GM12801 (cell line): ENCODE measurements around the gene PAF1.

ENCODE experiments used
- TF ChIP-seq, protein P1 (sequence below): IDR thresholded peaks from one replicate; pipeline ENCODE4 v1.5.1; 2011; ENCODE audit warnings: control low read depth; ENCODE audit not compliant: insufficient read length; ENCODE audit errors: extremely low read depth

PAF1 gene

DNA sequence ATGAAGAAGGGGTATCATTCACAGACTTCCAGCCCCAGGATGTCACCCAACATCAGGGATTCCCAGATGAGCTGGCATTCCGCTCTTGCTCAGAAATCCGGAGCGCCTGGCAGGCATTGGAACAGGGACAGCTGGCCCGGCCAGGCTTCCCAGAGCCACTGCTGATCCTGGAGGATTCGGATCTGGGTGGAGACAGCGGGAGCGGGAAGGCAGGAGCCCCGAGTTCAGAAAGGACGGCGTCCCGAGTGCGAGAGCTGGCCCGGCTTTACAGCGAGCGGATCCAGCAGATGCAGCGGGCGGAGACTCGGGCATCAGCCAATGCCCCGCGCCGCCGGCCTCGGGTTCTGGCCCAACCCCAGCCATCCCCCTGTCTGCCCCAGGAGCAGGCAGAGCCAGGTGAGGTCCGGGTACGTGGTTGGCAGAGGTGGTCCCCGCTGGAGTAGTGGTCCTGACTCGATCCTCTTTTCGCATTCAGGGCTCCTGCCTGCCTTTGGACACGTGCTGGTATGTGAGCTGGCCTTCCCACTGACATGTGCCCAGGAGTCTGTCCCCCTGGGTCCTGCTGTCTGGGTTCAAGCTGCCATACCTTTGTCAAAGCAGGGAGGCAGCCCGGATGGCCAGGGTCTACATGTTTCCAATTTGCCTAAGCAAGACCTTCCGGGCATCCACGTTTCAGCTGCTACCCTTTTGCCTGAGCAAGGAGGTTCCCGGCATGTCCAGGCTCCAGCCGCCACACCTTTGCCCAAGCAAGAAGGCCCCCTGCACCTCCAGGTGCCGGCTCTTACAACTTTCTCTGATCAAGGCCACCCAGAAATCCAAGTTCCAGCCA lies 32.6 kb upstream of the PAF1 start:
- TF ChIP-seq, protein P1, sequence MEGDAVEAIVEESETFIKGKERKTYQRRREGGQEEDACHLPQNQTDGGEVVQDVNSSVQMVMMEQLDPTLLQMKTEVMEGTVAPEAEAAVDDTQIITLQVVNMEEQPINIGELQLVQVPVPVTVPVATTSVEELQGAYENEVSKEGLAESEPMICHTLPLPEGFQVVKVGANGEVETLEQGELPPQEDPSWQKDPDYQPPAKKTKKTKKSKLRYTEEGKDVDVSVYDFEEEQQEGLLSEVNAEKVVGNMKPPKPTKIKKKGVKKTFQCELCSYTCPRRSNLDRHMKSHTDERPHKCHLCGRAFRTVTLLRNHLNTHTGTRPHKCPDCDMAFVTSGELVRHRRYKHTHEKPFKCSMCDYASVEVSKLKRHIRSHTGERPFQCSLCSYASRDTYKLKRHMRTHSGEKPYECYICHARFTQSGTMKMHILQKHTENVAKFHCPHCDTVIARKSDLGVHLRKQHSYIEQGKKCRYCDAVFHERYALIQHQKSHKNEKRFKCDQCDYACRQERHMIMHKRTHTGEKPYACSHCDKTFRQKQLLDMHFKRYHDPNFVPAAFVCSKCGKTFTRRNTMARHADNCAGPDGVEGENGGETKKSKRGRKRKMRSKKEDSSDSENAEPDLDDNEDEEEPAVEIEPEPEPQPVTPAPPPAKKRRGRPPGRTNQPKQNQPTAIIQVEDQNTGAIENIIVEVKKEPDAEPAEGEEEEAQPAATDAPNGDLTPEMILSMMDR: no peak

DNA sequence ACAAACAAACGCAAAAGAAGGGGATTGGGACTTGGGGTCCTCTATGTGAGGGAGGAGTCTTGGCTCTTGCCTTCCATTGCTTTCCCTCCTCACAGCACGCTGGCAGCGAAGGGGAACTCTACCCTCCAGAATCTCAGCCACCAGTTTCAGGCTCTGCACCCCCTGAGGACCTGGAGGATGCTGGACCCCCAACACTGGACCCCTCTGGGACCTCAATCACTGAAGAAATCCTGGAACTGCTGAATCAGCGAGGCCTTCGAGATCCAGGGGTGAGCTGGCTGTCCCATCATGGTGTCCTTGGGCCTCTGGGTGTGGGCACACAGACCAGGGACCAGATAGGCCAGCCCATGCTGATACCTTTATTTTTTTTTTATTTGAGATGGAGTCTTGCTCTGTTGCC lies 31.1 kb upstream of the PAF1 start:
- TF ChIP-seq, protein P1: no peak

DNA sequence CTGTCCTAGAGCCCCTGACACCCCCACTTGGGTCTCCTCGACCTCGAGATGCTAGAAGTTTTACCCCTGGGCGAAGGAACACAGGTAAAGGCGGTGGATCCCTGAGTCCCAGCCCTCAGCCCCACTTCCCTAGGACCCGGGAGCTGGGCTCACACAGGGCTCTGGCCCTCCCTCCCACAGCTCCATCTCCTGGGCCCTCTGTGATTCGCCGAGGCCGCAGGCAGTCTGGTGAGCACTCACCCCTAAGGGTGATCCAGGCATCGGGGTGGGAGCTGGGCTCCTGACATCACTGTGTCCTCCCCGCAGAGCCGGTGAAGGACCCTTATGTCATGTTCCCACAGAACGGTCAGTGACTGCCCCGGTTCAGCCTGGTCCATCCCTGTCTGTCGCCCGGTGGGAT lies 29.9 kb upstream of the PAF1 start:
- TF ChIP-seq, protein P1: no peak

DNA sequence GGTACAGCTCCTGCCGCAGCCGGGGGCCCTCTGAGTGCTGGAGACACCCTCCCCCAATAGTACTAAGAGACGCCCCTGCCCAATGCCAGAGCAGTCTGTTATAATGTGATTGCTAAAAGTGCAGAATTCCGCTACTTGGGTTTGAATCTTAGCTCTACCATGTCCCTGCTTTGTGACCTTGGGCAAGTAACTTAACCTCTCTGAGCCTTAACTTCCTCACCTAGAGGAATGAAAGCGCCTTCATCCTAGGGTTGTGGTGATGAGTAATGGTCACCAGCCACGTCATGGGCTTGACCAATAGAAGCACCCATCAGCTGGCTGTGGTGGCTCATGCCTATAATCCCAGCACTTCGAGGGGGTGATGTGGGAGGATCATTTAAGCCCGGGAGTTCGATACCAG lies 28.1 kb upstream of the PAF1 start:
- TF ChIP-seq, protein P1: no peak

DNA sequence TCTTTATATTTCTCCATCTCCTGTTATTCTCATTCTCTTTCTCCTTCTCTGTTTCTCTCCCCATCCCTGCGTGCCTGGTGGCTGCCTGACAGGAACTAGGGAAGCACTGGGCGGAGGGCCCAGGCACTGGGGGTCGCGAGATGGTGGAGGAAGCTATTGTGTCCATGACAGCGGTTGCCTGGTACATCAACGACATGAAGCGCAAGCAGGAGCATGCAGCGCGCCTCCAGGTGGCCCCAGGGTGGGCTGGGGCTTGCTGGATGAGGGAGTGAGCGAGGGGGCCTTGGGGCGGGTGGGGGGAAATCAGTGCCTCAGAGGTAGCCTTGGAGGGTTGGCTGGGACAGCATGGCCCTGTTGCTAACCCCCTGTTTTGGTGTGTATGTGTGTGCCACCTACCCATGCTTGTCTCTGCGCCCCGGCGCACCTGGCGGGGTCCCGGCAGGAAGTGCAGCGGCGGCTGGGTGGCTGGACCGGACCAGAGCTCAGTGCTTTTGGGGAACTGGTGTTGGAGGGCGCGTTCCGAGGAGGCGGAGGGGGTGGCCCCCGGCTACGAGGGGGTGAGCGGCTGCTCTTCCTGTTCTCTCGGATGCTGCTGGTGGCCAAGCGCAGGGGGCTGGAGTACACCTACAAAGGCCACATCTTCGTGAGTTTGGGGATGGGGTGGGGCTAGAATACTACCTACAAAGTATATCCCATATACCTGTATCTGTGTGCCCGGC lies 26.7 kb upstream of the PAF1 start:
- TF ChIP-seq, protein P1: no peak

DNA sequence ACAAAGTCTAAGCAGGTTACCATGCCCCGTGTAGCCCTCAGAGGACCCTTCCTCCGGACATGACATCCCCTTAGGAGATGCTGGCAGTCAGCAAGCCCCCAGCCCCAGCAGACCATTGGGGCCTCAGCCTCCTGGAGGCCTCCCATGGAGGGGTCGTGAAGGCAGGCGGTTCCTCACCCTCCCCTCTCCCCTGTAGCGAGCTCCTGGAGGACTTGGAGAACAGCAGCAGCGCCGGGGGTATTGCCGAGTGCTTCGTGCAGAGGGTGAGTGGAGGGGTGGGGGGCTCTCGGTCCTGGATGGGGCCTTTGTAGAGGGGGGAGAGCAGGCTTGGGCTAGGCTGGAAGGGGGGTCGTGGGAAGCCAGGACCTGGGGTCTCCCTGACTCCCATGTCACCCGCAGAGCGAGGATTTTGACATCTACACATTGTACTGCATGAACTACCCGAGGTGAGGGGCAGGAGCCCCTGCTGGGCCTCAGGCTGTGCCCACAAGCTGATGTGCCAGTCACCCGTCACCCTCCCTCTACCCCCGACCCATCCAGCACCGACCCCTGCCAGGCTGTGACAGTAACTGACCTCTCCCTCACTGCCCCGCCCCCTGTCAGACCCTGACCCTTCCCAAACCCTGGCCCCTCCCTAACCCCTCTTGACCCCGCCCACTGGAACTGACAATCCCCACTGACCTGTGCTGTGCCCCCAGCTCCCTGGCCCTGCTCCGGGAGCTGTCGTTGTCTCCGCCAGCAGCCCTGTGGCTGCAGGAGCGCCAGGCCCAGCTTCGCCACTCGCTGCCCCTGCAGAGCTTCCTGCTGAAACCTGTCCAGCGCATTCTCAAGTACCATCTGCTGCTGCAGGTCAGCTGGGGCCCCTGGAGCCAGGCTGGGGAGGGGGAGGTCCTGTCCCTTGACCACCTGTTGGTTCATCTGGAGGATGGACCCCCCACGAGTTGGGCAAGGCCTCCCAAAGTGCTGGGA lies 25.5 kb upstream of the PAF1 start:
- TF ChIP-seq, protein P1: no peak
